HEK293 (cell line): ENCODE results near the gene QARS1.

ENCODE experiments used
- CTCF ChIP-seq: fragments of 450-650 bp; formaldehyde crosslinking; IDR thresholded peaks from 2 replicates; pipeline ENCODE4 v1.5.1; 2016; ENCODE audit warnings: missing biosample characterization, missing genetic modification characterization
- MEIS1 ChIP-seq: sonication (generic); formaldehyde crosslinking; IDR thresholded peaks from 2 replicates; pipeline ENCODE4 v1.8.1; 2022; ENCODE audit warnings: missing genetic modification reagents, mild to moderate bottlenecking, borderline replicate concordance
- OSR2 ChIP-seq: fragments of 450-650 bp; formaldehyde crosslinking; IDR thresholded peaks from 2 replicates; pipeline ENCODE4 v1.5.1; 2016; ENCODE audit warnings: missing biosample characterization, missing genetic modification characterization
- SP2 ChIP-seq: fragments of 450-650 bp; formaldehyde crosslinking; IDR thresholded peaks from 2 replicates; pipeline ENCODE4 v1.5.1; 2016; ENCODE audit warnings: missing biosample characterization, missing genetic modification characterization
- ZBTB20 ChIP-seq: fragments of 450-650 bp; formaldehyde crosslinking; IDR thresholded peaks from 2 replicates; pipeline ENCODE4 v1.5.1; 2016; ENCODE audit warnings: missing biosample characterization, missing genetic modification characterization
- ZBTB26 ChIP-seq: fragments of 450-650 bp; formaldehyde crosslinking; optimal IDR thresholded peaks from 2 replicates; pipeline ENCODE3; 2016; ENCODE audit warnings: missing biosample characterization, mild to moderate bottlenecking, missing genetic modification characterization
- ZBTB7A ChIP-seq: fragments of 450-650 bp; formaldehyde crosslinking; IDR thresholded peaks from 2 replicates; pipeline ENCODE4 v1.5.1; 2016; ENCODE audit warnings: low read depth, missing biosample characterization, missing genetic modification characterization
- ZNF146 ChIP-seq: fragments of 450-650 bp; formaldehyde crosslinking; IDR thresholded peaks from 2 replicates; pipeline ENCODE4 v1.5.1; 2016; ENCODE audit warnings: missing biosample characterization, missing genetic modification characterization
- ZNF473 ChIP-seq: fragments of 450-650 bp; formaldehyde crosslinking; IDR thresholded peaks from 2 replicates; pipeline ENCODE4 v1.5.1; 2017; ENCODE audit warnings: missing biosample characterization, missing genetic modification characterization
- ZNF544 ChIP-seq: fragments of 450-650 bp; formaldehyde crosslinking; IDR thresholded peaks from 2 replicates; pipeline ENCODE4 v1.5.0; 2017; ENCODE audit warnings: missing biosample characterization, missing genetic modification characterization
- ZNF704 ChIP-seq: fragments of 450-650 bp; formaldehyde crosslinking; IDR thresholded peaks from 2 replicates; pipeline ENCODE4 v1.5.1; 2016; ENCODE audit warnings: missing biosample characterization, missing genetic modification characterization
- ZNF830 ChIP-seq: fragments of 450-650 bp; IDR thresholded peaks from 2 replicates; pipeline ENCODE4 v1.5.0; 2018; ENCODE audit warnings: missing biosample characterization, missing genetic modification characterization, low read depth, mild to moderate bottlenecking, moderate library complexity
- TF ChIP-seq, protein P1 (sequence below): fragments of 450-650 bp; formaldehyde crosslinking; IDR thresholded peaks from 2 replicates; pipeline ENCODE4 v1.5.1; 2017; ENCODE audit warnings: missing biosample characterization, mild to moderate bottlenecking, missing genetic modification characterization, moderate library complexity

- TF ChIP-seq, protein P1, sequence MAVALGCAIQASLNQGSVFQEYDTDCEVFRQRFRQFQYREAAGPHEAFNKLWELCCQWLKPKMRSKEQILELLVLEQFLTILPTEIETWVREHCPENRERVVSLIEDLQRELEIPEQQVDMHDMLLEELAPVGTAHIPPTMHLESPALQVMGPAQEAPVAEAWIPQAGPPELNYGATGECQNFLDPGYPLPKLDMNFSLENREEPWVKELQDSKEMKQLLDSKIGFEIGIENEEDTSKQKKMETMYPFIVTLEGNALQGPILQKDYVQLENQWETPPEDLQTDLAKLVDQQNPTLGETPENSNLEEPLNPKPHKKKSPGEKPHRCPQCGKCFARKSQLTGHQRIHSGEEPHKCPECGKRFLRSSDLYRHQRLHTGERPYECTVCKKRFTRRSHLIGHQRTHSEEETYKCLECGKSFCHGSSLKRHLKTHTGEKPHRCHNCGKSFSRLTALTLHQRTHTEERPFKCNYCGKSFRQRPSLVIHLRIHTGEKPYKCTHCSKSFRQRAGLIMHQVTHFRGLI (tag by site-specific recombination), result no peak
- TF ChIP-seq CTCF (tag by site-specific recombination), result no peak
- no peak for TF ChIP-seq ZNF830
- no peak for TF ChIP-seq ZNF544 (tag by site-specific recombination)
- TF ChIP-seq ZNF704 (tag by site-specific recombination), result no peak
- TF ChIP-seq ZBTB26, result no peak
- TF ChIP-seq SP2 (tag by site-specific recombination), result no peak
- TF ChIP-seq ZBTB20, result no peak
- TF ChIP-seq OSR2 (tag by site-specific recombination), result no peak
- no peak for TF ChIP-seq ZBTB7A (tag by site-specific recombination)
- no peak for TF ChIP-seq ZNF146 (tag by site-specific recombination)
- no peak for TF ChIP-seq ZNF473 (tag by site-specific recombination)
- TF ChIP-seq MEIS1 (CRISPR knock-in tag), result no peak
Observed at GRCh38 chr3:49119439-49119838, 14.9 kb upstream of the QARS1 start.
